HG03039 (cell line): ENCODE measurements around the gene EMSY.
"Not testable (repeated sequence)": the region's sequence is repeated elsewhere in the genome, so short reads cannot be mapped to it uniquely, and the experiment has no call there.

Source experiments
- ATAC-seq: cut with Tn5 transposase; IDR thresholded peaks from one replicate; pipeline ENCODE4 v1.9.1; 2021; ENCODE audit warnings: mild to moderate bottlenecking, moderate library complexity; ENCODE audit not compliant: unreplicated experiment

Gene EMSY, protein sequence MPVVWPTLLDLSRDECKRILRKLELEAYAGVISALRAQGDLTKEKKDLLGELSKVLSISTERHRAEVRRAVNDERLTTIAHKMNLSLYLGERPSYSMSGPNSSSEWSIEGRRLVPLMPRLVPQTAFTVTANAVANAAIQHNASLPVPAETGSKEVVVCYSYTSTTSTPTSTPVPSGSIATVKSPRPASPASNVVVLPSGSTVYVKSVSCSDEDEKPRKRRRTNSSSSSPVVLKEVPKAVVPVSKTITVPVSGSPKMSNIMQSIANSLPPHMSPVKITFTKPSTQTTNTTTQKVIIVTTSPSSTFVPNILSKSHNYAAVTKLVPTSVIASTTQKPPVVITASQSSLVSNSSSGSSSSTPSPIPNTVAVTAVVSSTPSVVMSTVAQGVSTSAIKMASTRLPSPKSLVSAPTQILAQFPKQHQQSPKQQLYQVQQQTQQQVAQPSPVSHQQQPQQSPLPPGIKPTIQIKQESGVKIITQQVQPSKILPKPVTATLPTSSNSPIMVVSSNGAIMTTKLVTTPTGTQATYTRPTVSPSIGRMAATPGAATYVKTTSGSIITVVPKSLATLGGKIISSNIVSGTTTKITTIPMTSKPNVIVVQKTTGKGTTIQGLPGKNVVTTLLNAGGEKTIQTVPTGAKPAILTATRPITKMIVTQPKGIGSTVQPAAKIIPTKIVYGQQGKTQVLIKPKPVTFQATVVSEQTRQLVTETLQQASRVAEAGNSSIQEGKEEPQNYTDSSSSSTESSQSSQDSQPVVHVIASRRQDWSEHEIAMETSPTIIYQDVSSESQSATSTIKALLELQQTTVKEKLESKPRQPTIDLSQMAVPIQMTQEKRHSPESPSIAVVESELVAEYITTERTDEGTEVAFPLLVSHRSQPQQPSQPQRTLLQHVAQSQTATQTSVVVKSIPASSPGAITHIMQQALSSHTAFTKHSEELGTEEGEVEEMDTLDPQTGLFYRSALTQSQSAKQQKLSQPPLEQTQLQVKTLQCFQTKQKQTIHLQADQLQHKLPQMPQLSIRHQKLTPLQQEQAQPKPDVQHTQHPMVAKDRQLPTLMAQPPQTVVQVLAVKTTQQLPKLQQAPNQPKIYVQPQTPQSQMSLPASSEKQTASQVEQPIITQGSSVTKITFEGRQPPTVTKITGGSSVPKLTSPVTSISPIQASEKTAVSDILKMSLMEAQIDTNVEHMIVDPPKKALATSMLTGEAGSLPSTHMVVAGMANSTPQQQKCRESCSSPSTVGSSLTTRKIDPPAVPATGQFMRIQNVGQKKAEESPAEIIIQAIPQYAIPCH (N-terminal part only)

DNA sequence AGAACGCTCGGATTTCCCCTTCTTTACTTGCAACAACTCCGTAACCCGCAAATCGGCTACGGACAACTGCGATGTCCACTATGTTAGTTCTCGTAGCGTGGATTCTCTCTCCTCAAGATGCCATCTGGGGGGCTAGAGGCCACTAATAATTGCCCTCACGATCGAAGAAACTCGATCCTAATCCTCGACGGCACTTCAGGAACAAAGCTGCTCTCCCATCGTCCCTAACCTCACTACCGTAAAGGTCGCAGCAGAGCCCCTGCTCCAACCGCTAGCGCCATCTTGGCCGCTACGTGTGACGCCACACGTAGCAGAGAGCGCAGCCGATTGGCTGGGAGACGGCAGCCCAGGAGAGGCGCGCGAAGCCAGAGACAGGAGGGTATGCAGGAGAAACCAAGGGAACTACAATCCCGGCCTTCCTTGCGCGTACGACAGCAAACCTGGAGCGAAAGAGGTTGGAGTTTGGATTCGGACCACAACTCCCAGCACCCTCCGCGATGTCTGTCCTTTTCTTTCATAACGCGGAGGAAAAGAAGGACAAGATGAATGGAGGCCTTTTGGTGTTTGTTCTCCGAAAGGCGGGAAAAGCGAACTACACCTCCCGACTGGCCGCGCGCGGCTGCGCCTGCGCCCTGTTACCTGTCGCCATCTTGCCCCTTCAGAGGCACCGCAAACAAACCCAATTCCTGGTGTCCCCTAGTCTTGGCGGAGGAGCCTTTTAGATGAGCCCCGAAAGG, at the start of gene EMSY:
Gene EMSY, plus strand, starts transcription at position 635 of the 737 bp plus-strand sequence. CDS start 1,921 bp downstream, outside the sequence.
- peak; percentile 92 for ATAC-seq

- ATAC-seq, result no peak
These were observed 49.5 kb upstream of the EMSY start for GRCh38 chr11:76395296-76395695.

GRCh38 chr11:76397383-76397782, 47.4 kb upstream of the EMSY start:
- no peak for ATAC-seq

DNA sequence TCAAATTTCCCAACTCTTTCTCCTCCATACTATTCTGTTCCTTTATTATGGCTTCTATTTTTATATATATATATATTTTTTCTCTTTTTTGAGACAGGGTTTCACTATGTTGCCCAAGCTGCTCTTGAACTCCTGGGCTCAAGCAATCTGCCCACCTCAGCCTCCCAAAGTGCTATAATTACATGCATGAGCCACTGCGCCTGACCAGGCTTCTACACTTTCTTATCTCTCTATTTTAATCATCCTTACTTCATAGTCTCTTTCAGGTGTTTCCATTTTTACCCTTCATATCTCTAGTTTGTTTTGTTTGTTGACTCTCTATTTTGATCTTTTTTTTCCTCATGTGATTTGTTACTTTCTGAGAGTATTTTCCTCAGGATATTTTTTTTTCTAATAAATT, 43.9 kb upstream of the EMSY start:
- no peak for ATAC-seq

- not testable (repeated sequence) for ATAC-seq
These were observed 43.3 kb upstream of the EMSY start for GRCh38 chr11:76401484-76401883.

DNA sequence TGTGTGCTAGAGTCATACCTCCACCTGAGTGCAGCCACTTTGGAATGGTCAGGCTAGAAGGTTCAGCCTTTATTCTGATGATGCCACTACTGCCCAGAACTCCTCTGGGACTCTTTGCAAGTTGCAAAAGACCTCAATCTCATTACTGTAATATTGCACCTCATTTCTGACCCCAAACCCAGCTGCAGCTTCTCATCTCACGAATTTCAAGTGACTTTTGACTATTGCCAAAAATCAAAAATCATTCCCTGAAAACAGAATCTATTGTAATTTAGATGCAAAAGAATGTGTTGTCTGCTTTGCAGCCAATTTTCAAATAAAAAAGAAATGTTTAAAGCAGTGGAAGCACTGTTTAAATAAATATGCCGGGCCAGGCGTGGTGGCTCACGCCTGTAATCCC, 38.5 kb upstream of the EMSY start:
- ATAC-seq, result no peak

- no peak for ATAC-seq
These were observed 36.5 kb upstream of the EMSY start for GRCh38 chr11:76408171-76408965.

GRCh38 chr11:76410851-76411357, 33.9 kb upstream of the EMSY start:
- no peak for ATAC-seq

GRCh38 chr11:76415073-76415472, 29.7 kb upstream of the EMSY start:
- ATAC-seq, result no peak

DNA sequence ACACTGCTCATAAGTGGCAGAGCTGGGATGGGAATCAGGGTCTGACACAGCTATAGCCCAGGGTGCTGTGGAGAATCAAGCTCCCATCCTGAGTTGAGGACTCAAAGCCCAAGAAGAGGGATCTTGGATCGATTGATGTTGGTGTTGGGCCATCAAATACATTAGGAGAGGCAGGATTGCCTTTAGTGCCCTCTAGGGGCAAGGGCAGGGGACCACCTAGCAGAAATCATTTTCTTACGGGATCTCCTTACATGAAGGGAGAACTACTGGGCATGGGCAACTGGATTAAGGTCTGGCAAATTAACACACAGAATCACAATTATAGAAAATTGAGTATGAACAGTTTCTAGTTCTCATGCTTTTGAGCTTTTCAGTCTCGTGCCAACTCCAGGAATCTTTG, 24.9 kb upstream of the EMSY start:
- ATAC-seq, result no peak

GRCh38 chr11:76424379-76424778, 20.4 kb upstream of the EMSY start:
- no peak for ATAC-seq

- ATAC-seq, result no peak
These were observed 19.9 kb upstream of the EMSY start for GRCh38 chr11:76424891-76425290.

DNA sequence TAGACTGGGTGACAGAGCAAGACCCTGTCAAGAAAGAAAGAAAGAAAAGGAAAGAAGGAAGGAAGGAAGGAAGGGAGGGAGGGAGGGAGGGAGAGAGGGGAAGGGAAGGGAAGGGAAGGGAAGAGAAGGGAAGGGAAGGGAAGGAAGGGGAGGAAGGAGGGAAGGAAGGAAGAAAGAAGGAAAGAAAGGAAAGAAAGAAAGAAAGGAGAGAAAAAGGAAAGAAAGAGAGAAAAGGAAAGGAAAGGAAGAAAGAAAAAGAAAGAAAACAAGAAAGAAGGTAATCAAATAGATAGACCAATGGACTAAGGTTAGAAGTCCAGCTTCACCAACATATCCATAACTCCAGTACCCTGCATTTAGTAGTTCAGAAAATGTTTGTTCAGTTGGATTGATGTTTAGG, 18.2 kb upstream of the EMSY start:
- ATAC-seq, result no peak

- ATAC-seq, result no peak
These were observed 8.8 kb upstream of the EMSY start for GRCh38 chr11:76436020-76436419.

DNA sequence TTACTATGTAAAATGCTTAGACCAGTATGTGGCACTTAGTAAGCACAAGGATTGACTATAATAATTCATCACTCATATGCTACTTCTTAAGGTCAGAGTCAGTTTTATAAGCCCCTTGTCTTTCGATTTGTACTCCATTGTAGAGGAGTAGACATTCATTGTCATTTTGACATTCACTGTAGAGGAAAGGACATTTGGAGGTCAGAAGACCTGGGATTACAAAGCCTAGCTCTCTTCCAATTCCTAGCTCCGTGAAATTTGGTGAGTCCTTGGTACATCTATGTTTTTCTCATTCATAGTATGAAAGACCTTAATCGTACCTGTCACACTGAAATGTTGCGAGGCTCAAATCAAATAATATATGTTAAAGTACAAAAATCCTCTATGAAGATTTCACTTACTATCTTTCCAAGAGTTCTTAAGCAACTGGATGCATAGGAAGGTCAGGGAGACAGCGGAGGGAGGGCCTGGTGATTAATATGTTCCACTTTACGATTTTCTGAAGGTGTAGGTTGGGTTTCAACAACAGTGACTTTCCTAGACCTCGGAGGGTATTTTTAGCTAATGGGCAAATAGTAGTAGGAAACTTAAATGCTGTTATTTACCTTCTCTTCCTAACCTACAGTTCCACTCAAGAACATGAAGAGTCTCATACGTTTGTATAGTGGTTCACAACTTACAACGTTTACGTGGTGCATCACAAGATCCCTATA, 1.4 kb upstream of the EMSY start:
- ATAC-seq, result no peak

DNA sequence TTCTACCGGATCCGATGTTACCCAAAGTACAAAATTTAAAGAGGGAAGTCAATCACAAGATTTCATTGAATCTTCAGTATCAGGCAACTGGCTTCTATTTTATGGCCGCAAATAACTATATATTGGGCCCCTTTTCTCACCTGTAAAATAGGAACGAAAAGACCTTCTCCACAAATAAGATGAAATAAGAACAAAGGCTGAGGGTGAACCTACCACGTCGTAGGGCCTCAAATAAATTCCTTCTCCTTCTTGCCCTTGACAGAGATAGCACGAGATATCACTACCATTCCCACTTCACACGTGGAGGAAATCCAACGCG, 794 bp upstream of the EMSY start:
- no peak for ATAC-seq

DNA sequence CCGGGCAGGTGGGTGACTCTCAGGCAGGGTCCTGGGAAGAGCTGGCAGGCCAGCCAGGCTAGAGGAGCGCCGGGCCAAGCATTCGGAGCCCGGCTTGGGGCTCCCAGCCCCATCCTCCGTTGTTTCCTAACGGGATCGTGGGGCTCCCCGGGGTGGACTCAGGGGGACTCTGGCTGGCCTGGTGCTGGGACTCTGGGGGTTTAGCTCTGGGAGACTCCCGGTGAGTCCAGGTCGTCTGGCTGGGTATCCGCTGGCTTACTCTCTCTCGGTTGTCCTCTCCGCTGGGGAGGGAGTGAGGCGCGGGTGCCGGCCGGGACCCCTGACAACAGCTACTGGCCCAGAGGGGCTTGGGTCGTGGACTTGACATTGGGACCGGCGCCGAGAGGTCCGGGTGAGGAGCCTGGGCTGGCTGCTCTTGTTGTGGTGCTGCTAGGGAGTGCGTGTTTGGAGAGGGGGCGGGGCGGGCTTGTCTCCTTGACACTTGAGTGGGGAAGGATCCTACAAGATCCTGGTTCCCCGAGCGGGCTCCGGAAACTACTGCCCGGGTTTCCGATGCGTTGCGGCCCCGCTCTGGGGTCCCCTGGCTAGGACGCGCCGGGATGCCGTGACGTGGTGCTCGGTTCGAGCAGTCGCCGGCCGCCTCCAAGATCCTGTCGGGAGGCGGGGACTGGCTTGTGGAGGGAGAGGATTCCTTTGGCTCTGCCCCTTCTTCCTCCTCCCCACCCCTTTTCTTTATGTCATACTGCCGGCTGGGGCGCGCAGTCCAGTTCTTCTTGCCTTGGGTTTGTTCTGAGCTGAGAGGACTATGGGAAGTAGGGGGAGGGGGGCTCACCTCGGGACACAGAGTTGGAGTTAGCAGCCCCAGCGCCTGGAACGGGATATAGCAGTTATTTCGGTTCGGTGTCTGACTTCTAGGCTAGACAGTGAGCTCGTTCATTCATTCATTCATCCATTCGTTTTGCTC, 585 bp downstream of the EMSY start:
- no peak for ATAC-seq

GRCh38 chr11:76448506-76448905, 3.7 kb downstream of the EMSY start:
- no peak for ATAC-seq
